Inflammatory macrophage treated with lipopolysaccharide for 1 hour (primary cell): ENCODE measurements around the gene LRRC18.

Experiments
- DNase-seq, 2 donors: peaks; one replicate each; pipeline ENCODE4 v3.0.0-alpha.2; 2020 to 2022

Gene LRRC18

GRCh38 chr10:48906841-48907240, 32.8 kb downstream of the LRRC18 start:
- no peak for DNase-seq

DNA sequence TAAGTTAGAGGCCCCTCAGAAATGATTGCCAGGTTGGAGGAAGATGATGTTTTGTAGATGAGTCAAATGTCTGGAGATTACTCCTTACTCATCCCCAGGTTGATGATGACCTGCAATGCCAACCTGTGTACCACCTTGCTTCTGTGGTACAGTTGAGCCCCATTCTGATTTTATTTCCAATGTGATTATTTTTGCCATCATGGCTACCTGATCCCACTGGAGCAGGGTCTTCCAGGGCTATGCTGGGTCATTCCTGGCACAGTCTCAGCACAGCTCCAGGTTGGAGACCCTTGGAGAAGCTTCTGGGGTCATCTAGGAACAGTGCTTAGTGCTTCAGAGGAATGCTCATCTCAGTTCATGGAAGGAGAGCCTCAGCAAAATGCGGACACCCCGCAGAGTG, 34.3 kb downstream of the LRRC18 start:
- no peak for DNase-seq

DNA sequence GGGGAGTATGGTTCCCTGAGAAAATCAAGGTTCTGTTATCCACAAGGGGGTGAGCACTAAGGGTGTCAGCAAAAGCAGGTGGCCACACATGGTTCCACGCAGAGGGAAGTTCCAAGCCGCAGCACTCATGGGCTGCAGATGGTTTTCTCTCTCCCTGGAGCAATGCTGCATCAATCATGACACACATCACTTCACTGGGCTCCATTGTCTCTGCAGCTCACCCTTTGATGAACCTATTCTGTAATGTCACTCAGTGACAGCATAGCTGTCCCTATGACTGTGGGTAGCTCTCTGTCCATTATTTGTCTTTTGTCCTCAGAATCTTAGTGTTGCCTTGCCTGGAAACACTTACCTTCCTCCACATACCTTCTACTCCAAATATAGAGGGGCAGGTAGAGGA, 34.8 kb downstream of the LRRC18 start:
- no peak for DNase-seq

DNA sequence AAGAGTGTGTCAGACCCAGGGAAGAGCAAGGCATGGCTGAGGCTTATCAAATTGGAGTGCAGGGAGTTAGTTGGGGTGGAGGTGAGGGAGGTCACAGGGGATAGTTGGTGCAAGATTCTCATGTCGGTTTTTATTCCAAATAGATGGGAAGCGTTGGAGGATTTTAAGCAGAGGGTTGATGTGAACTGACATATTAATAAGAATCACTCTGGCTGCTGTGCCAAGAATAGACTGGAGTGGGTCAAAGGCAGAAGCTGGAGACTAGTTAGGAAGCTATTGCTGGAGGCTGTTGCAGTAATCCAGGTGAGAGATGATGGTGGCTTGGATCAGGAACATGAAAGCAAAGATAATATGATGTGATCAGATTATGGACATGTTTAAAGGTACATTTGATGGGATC, 36.5 kb downstream of the LRRC18 start:
- no peak for DNase-seq

- DNase-seq: no peak
Observed at GRCh38 chr10:48902096-48902495, 37.5 kb downstream of the LRRC18 start.

GRCh38 chr10:48901319-48901718, 38.3 kb downstream of the LRRC18 start:
- DNase-seq: no peak

DNA sequence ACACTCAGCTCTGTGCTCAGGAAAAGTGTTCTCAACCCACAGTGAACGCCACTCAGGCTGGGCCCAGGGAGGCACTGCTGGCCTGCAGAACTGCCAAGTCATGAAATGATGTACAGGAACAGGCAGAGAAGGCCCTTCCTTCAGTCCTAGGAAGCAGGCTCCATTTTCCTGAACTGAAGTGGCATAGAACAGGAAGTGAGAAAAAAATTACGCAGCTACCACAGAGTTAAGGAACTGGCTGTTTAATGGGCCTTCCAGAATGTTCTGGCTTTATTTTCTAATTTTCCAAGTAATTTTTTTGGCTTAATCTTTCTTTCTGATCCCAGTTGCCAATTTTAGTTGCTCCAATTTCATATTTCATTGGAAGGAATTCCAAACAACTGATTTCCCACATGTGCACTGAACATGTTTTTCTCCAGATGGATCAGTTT, 39.3 kb downstream of the LRRC18 start:
- DNase-seq: peak; percentile 37 to 56

- no peak for DNase-seq
Observed at GRCh38 chr10:48899781-48900180, 39.9 kb downstream of the LRRC18 start.

GRCh38 chr10:48898426-48898825, 41.2 kb downstream of the LRRC18 start:
- DNase-seq: no peak

- DNase-seq: no peak
Observed at GRCh38 chr10:48897441-48897790, 42.2 kb downstream of the LRRC18 start.

DNA sequence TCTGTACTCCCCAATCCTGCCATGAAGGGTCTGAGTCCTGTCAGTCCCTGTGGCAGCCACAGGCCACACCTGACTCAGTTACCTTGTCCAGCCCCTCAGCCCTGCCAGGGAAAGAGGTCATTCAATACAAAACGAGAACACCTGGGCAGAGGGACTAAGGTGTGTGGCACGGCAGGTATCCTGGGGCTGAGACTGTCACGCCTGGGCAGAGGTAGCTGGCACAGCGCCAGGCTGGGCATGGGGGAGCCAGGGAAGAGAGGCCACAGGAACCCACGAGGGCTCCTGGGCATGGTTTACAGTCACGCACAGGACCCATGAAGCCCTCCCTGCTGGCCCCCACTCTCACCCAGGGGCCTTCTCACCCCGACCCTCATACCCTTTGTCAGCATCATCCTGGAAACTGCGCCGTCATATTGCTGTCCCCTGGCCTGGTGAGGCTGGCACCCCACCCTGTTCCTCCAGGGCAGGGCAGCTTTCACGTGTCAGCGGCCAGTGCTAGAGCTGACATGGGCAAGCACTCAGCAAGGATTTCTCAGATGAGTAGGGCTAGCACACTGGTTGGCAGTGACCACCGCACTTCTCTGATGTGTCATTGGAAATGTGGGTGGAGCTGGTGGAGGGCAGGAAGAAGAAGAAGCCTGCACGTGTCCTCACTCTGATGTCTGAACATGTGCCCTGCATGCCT, 42.7 kb downstream of the LRRC18 start:
- no peak for DNase-seq

DNA sequence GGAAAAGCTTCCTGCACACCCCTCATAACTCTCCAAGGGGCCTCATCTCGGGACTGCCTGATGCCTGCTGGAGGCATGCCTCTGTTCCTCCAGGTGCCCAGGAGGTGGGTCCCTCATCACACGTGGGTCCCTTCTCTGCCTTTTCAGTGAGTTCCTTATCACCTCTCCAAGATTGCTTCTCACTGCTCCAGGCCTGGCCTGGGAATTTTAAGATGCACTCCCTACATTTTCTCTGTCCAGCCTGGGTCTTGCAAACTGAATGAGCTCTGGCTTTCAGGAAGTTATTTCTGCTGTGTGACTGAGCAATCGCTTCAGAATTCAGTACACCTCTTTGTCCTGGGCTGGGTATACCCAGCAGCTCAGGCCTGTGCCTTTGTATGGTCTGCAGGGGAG, 43.8 kb downstream of the LRRC18 start:
- no peak for DNase-seq

GRCh38 chr10:48894911-48895802, 44.5 kb downstream of the LRRC18 start:
- no peak for DNase-seq

DNA sequence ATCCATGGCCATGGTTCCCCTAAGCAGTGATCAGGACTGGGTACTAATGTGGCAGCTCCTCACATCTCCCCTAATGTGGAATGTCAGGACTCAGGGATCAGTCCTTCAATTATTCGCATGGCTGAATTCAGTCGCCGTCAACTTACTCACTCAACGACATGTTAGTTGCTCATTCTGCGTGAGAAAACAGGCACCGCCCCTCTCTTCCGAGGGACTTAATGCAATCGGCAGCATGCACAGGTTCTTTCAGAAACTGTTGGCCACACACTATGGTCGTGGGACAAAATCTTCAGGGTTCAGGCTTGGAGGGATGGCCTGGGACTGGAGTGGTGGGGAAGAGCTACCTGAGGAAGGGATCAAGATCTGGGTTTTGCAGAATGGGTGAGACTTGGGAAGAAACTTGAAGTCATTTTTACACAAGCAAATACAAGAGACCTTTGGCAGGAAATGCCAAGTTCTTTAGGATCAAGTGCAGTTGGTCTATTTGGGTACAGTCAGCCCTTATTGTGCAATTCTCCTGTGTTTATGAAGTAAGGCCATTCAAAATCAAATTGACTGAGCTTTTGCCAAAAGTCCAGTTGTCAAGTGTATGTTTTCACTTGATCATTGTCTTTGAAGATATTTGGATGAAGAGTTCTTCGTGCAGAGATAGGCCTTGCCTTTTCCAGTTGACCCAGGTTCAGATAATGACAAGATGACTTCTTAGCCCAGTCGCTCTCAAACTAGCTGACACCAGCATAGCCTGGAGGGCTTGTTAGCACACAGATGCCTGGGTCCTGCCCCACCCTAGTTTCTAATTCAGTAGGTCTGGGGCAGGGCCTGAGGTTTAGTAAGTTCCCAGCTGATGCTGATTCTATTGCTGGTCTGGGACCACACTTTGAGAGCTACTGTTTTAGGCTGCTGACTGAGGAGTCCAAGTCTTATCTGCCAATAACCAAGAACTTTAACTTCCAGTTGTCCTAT, 48.5 kb downstream of the LRRC18 start:
- DNase-seq: no peak

DNA sequence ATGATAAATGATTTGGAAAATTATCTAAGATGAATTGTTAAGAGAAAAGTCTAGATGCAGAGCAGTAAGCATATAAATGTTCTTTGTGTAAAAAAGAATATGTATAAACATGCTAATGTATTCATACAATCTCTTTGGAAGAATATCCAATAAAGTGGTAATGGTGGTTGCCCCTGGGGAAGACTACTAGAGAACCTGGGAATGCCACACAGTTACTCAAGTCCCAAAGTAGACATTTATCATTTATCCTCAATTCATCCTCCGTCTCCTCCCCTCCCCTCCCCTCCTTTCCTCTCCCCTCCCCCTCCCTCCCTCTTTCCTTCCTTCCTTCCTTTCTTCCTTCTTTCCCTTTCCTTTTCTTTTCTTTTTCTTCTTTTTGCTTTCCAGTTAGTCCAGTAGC, 51.7 kb downstream of the LRRC18 start:
- DNase-seq: no peak

DNA sequence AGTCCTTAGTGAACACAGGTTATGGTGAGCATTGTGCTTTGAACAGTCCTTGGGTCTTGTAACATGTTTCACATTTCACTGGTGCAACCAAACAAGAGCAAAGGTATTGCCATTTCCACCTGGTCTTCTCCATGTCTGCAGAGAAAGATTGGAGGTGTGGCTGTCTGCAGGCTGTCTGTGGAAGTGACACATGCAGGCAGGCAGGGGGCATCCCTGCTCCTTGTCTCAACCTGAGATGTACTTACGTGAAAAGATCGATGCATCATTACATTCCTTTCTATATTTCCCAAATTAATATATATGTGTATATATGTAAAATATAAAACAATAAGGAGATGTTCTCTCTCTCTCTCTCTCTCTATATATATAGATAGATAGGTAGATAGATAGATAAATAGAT, 54.3 kb downstream of the LRRC18 start:
- no peak for DNase-seq

- DNase-seq: no peak
Observed at GRCh38 chr10:48884179-48885045, 55.2 kb downstream of the LRRC18 start.

- DNase-seq: no peak
Observed at GRCh38 chr10:48883701-48884100, 55.9 kb downstream of the LRRC18 start.

DNA sequence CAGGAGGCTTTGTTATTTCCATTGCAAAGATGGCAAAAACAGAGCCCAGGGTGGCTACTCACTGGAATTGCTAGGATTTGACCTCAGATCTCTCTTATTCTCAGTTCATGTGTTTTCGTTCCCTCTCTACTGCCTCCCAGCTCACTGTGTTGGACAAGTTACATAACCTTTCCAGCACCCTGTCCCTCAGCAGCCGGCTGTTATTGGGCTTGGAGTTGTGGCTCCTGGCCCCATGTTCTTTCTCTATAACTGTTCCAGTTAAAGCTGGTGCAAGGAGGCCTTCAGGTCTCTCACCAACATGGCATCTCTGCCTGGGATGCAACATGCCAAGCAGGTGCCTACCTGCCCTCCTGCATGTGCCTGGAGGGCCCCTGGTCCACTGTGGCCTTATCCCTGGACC, 56.8 kb downstream of the LRRC18 start:
- DNase-seq: no peak

GRCh38 chr10:48881937-48882336, 57.7 kb downstream of the LRRC18 start:
- no peak for DNase-seq

- DNase-seq: no peak
Observed at GRCh38 chr10:48880016-48880705, 59.5 kb downstream of the LRRC18 start.

DNA sequence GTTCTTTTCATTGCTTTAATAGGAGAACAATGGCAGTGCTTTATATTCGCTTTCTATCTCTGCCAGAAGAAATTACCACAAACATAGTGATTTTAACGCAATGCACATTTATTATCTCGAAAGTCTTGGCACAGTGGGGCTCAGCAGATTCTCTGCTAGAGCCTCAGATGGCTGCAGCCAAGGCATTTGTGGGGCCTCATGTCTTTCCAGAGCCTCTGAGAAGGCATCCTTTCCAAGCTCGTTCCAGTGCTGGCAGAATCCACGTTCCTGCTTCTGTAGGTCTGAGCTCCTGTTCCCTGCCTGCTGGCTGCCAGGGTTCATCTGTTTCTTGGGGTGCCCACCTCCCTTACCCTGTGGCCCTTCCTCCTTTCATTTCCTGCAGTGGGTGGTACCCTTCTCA, 60.2 kb downstream of the LRRC18 start:
- DNase-seq: no peak
